HepG2 (cell line): ENCODE data around the gene ZNF221. TPM values are rescaled to one million over a fixed set of nuclear protein-coding genes. Genes with fewer than 3 reads are reported as not detected.

Experiments used
- ATAC-seq: fragments of 200-7000 bp; cut with Tn5 transposase; 3 replicates; pipeline ENCODE4 v1.9.1; 2020; ENCODE audit warnings: mild to moderate bottlenecking, moderate library complexity
- BruUV-seq: library from RNA; stranded (reverse); fragments of 400-500 nt; replicated peaks from 2 replicates; lab custom pipeline; 2021; lab: Mats Ljungman, UMichigan
- CTCF ChIA-PET: fragments of 300-600 bp; formaldehyde crosslinking; extraction: SDS; loops from one replicate; lab custom pipeline; 2021; ENCODE audit warnings: low total read pairs, inconsistent platforms, low intra/inter-chr PET ratio; lab: Yijun Ruan, JAX
- POLR2A ChIA-PET: fragments of 350-600 bp; sonication (Branson Sonifier 250); formaldehyde crosslinking; loops from one replicate; lab custom pipeline; 2020; ENCODE audit warnings: antibody characterized with exemption, inconsistent platforms; lab: Yijun Ruan, JAX
- DNase-seq: peaks from one replicate; pipeline ENCODE4 v3.0.0-alpha.2; 2015; ENCODE audit warnings: low spot score
- FAIRE-seq: peaks from 3 replicates; lab custom pipeline; 2011; peaks lifted over from hg19 to GRCh38; lab: Jason Lieb, UNC
- H2AFZ ChIP-seq: one replicate; pipeline ENCODE4 v1.6.1; 2011; ENCODE audit warnings: low read length, inconsistent platforms
- H3K27ac ChIP-seq: fragments of 300-600 bp; 3 replicates; pipeline ENCODE4 v1.8.0; 2011; ENCODE audit warnings: mixed run types, mild to moderate bottlenecking, mixed read lengths, low read length, inconsistent platforms; ENCODE audit not compliant: insufficient read depth; ENCODE audit errors: extremely low read length
- H3K27me3 ChIP-seq, 2 experiments: fragments of 200-600 bp in 1 of 2; 2 replicates in 1 of 2; 3 replicates in 1 of 2; pipeline versions ENCODE4 v1.6.0 to v1.8.0; 2011; ENCODE audit warnings: low read length in 2 of 2, mild to moderate bottlenecking in 2 of 2, moderate library complexity in 2 of 2, inconsistent platforms in 1 of 2; ENCODE audit not compliant: insufficient read depth in 2 of 2, control insufficient read depth in 1 of 2
- H3K36me3 ChIP-seq, 2 experiments: fragments of 200-600 bp in 1 of 2; replicated peaks in 1 of 2; 2 replicates in 1 of 2; 3 replicates in 1 of 2; pipeline versions ENCODE4 v1.5.1 to v1.8.0; 2011; ENCODE audit warnings: low read length in 2 of 2, inconsistent platforms in 1 of 2; ENCODE audit not compliant: insufficient read depth in 2 of 2, control insufficient read depth in 1 of 2
- H3K4me1 ChIP-seq: 2 replicates; pipeline ENCODE4 v1.5.1; 2012; ENCODE audit warnings: low read length, inconsistent platforms; ENCODE audit not compliant: insufficient read depth
- H3K4me2 ChIP-seq: 2 replicates; pipeline ENCODE4 v1.6.0; 2011; ENCODE audit warnings: low read depth, low read length, inconsistent platforms
- H3K4me3 ChIP-seq, 3 experiments: fragments of 200-600 bp in 1 of 3; sonication (generic), shearing (Covaris generic) in 1 of 3; replicated peaks in 1 of 3; 2 replicates each; pipeline ENCODE4 v1.5.1; 2011 to 2016; ENCODE audit warnings: low read length in 3 of 3, inconsistent platforms in 2 of 3, low read depth in 2 of 3, mild to moderate bottlenecking in 2 of 3, control low read depth in 1 of 3, mixed read lengths in 1 of 3; ENCODE audit not compliant: insufficient read depth in 1 of 3
- H3K79me2 ChIP-seq: one replicate; pipeline ENCODE4 v1.6.1; 2011; ENCODE audit warnings: low read length, inconsistent platforms; ENCODE audit not compliant: insufficient read depth
- H3K9ac ChIP-seq: 2 replicates; pipeline ENCODE4 v1.6.0; 2011; ENCODE audit warnings: mild to moderate bottlenecking, low read depth, low read length, inconsistent platforms; ENCODE audit not compliant: insufficient read depth
- H3K9me3 ChIP-seq: 2 replicates; pipeline ENCODE4 v1.5.1; 2012; ENCODE audit warnings: mild to moderate bottlenecking, low read length
- H4K20me1 ChIP-seq: 2 replicates; pipeline ENCODE4 v1.6.0; 2011; ENCODE audit warnings: inconsistent platforms, mild to moderate bottlenecking, low read length, moderate library complexity; ENCODE audit not compliant: insufficient read depth
- BRCA1 ChIP-seq: sonication (generic); formaldehyde crosslinking; IDR thresholded peaks from 2 replicates; pipeline ENCODE4 v1.4.0; 2020; ENCODE audit warnings: missing genetic modification reagents
- CENPBD1 ChIP-seq: sonication (generic); formaldehyde crosslinking; IDR thresholded peaks from 2 replicates; pipeline ENCODE4 v1.8.0; 2022; ENCODE audit warnings: missing genetic modification reagents, low read depth, mild to moderate bottlenecking, borderline replicate concordance
- DR1 ChIP-seq: sonication (generic); formaldehyde crosslinking; IDR thresholded peaks from 2 replicates; pipeline ENCODE4 v1.8.0; 2021; ENCODE audit warnings: mild to moderate bottlenecking, missing genetic modification reagents, inconsistent platforms
- GFI1 ChIP-seq: sonication (generic); formaldehyde crosslinking; IDR thresholded peaks from 2 replicates; pipeline ENCODE4 v1.5.0; 2020; ENCODE audit warnings: missing genetic modification reagents, mild to moderate bottlenecking, borderline replicate concordance
- KAT2B ChIP-seq: fragments of 150-350 bp; IDR thresholded peaks from 2 replicates; pipeline ENCODE4 v1.6.1; 2014; ENCODE audit warnings: low read depth, low read length, borderline replicate concordance
- KLF11 ChIP-seq: IDR thresholded peaks from 2 replicates; pipeline ENCODE4 v1.6.1; 2016; ENCODE audit warnings: missing compliant biosample characterization
- MEF2D ChIP-seq: sonication (generic); formaldehyde crosslinking; IDR thresholded peaks from 2 replicates; pipeline ENCODE4 v1.5.1; 2020; ENCODE audit warnings: mild to moderate bottlenecking, missing genetic modification reagents
- TIGD3 ChIP-seq: sonication (generic); formaldehyde crosslinking; IDR thresholded peaks from 2 replicates; pipeline ENCODE4 v1.5.1; 2020; ENCODE audit warnings: mild to moderate bottlenecking, missing genetic modification reagents, borderline replicate concordance
- ZEB1 ChIP-seq: IDR thresholded peaks from 2 replicates; pipeline ENCODE4 v1.6.1; 2012; ENCODE audit warnings: mild to moderate bottlenecking, low read depth, inconsistent platforms; ENCODE audit not compliant: insufficient replicate concordance
- ZNF10 ChIP-seq: sonication (generic); formaldehyde crosslinking; IDR thresholded peaks from 2 replicates; pipeline ENCODE4 v1.4.0; 2020; ENCODE audit warnings: mild to moderate bottlenecking, low read depth, missing genetic modification reagents, borderline replicate concordance
- ZNF251 ChIP-seq: sonication (generic); formaldehyde crosslinking; IDR thresholded peaks from 2 replicates; pipeline ENCODE4 v1.9.0; 2021; ENCODE audit warnings: mild to moderate bottlenecking, missing genetic modification reagents
- ZNF530 ChIP-seq: sonication (generic); formaldehyde crosslinking; IDR thresholded peaks from 2 replicates; pipeline ENCODE4 v1.5.0; 2020; ENCODE audit warnings: low read depth, mild to moderate bottlenecking, missing genetic modification reagents
- ZNF567 ChIP-seq: sonication (generic); formaldehyde crosslinking; IDR thresholded peaks from 2 replicates; pipeline ENCODE4 v1.8.1; 2023; ENCODE audit warnings: mild to moderate bottlenecking, missing genetic modification reagents, borderline replicate concordance
- in situ Hi-C: cut with HindIII; loops from 2 replicates; pipeline ENCODE4 v1.10.0; 2017; ENCODE audit warnings: low pct_unique_long_range_greater_than_20kb; ENCODE audit not compliant: extremely low pct_ligation_motif_present
- intact Hi-C: fragments of 100-400 bp; cut with micrococcal nuclease; formaldehyde crosslinking; loops from one replicate; pipeline ENCODE4 v1.10.0; 2022; ENCODE audit not compliant: unreplicated experiment
- polyA plus RNA-seq, 8 experiments: library from polyadenylated mRNA; depleted of rRNA in 3 of 8; stranded (reverse) in 7 of 8; unstranded in 1 of 8; fragments of >200 nt; fragmentation: Illumina TruSeq in 4 of 8; extraction: Trizol in 4 of 8; gene quantifications; 2 replicates each; pipeline versions ENCODE4 v1.2.1 to v1.2.3, GENCODE V29; 2011 to 2016; ENCODE audit warnings: low read depth in 4 of 8, missing spikeins in 1 of 8, mixed read lengths in 1 of 8; ENCODE audit not compliant: insufficient read depth in 1 of 8
- total RNA-seq, 5 experiments: library from RNA; depleted of rRNA; stranded (reverse); fragments of >200 nt; fragmentation: Illumina TruSeq; extraction: Trizol; gene quantifications; 2 replicates each; pipeline ENCODE4 v1.2.3, GENCODE V29; 2016; ENCODE audit warnings: low read depth in 1 of 5
- TF ChIP-seq, protein P1 (sequence below): sonication (generic); formaldehyde crosslinking; IDR thresholded peaks from 2 replicates; pipeline ENCODE4 v1.5.1; 2020; ENCODE audit warnings: mild to moderate bottlenecking, missing genetic modification reagents, borderline replicate concordance

ZNF221 gene
- total and polyA plus RNA-seq, 2 of the 13 experiments (the other 11 are each of a cell fraction or from before 2014, with no cell fraction given), result 0.48 to 3.4 TPM

DNA sequence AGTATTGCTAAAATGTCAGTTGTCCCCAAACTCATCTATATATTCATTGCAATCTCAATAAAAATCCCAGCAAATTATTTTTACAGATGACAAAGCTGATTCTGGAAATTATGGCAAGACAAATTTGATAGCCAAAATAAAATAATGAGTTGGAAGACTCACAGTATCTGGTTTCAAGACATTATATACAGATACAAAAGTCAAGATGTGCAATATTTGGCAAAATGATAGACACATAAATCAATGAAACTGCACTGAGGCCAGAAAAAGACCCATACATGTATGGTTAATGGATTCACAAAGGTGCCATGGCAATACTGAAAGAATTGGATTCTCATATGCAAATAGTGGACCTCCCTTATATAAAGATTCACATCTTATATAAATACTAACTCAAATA, 40.1 kb upstream of the ZNF221 start:
- intact Hi-C loops (no loop called here), in situ Hi-C loops (no loop called here)
- ATAC-seq, result no peak
- no TSS peak for BruUV-seq
- Histone ChIP-seq H3K36me3 (peaks cover 8 to 28% of the 10 kb centered on the region in 2 experiments; a peak in 4 of 5 replicates), H3K27me3 (no peaks in the 10 kb centered on the region), H3K4me3 (no peak overlapping the region), H2AFZ (no peak overlapping the region), H4K20me1 (no peaks in the 10 kb centered on the region), H3K9ac (no peak overlapping the region), H3K4me1 (no peaks in the 10 kb centered on the region), H3K9me3 (peaks cover 70% of the 10 kb centered on the region), H3K27ac (no peak overlapping the region), H3K79me2 (no peaks in the 10 kb centered on the region), H3K4me2 (no peak overlapping the region)
- ChIA-PET CTCF (no interaction called here), POLR2A (no interaction called here)
- no peak for FAIRE-seq
- no peak for DNase-seq
- no peak for TF ChIP-seq MEF2D
- TF ChIP-seq ZEB1, result no peak
- TF ChIP-seq ZNF10 (CRISPR knock-in tag), result no peak
- TF ChIP-seq CENPBD1 (CRISPR knock-in tag), result no peak
- TF ChIP-seq TIGD3 (CRISPR knock-in tag), result no peak
- TF ChIP-seq DR1 (CRISPR knock-in tag), result no peak
- TF ChIP-seq ZNF567 (CRISPR knock-in tag), result no peak
- TF ChIP-seq KAT2B, result no peak
- TF ChIP-seq, protein P1, sequence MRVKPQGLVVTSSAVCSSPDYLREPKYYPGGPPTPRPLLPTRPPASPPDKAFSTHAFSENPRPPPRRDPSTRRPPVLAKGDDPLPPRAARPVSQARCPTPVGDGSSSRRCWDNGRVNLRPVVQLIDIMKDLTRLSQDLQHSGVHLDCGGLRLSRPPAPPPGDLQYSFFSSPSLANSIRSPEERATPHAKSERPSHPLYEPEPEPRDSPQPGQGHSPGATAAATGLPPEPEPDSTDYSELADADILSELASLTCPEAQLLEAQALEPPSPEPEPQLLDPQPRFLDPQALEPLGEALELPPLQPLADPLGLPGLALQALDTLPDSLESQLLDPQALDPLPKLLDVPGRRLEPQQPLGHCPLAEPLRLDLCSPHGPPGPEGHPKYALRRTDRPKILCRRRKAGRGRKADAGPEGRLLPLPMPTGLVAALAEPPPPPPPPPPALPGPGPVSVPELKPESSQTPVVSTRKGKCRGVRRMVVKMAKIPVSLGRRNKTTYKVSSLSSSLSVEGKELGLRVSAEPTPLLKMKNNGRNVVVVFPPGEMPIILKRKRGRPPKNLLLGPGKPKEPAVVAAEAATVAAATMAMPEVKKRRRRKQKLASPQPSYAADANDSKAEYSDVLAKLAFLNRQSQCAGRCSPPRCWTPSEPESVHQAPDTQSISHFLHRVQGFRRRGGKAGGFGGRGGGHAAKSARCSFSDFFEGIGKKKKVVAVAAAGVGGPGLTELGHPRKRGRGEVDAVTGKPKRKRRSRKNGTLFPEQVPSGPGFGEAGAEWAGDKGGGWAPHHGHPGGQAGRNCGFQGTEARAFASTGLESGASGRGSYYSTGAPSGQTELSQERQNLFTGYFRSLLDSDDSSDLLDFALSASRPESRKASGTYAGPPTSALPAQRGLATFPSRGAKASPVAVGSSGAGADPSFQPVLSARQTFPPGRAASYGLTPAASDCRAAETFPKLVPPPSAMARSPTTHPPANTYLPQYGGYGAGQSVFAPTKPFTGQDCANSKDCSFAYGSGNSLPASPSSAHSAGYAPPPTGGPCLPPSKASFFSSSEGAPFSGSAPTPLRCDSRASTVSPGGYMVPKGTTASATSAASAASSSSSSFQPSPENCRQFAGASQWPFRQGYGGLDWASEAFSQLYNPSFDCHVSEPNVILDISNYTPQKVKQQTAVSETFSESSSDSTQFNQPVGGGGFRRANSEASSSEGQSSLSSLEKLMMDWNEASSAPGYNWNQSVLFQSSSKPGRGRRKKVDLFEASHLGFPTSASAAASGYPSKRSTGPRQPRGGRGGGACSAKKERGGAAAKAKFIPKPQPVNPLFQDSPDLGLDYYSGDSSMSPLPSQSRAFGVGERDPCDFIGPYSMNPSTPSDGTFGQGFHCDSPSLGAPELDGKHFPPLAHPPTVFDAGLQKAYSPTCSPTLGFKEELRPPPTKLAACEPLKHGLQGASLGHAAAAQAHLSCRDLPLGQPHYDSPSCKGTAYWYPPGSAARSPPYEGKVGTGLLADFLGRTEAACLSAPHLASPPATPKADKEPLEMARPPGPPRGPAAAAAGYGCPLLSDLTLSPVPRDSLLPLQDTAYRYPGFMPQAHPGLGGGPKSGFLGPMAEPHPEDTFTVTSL, result no peak
- no peak for TF ChIP-seq ZNF530 (CRISPR knock-in tag)
- TF ChIP-seq GFI1, result no peak
- TF ChIP-seq ZNF251 (CRISPR knock-in tag), result no peak
- TF ChIP-seq KLF11 (CRISPR knock-in tag), result no peak
- TF ChIP-seq BRCA1 (CRISPR knock-in tag), result no peak
